ENCODE data around the gene MINAR1. TPM values are rescaled to one million over a fixed set of nuclear protein-coding genes. Genes with fewer than 3 reads are reported as not detected.

The MINAR1 gene
- total RNA-seq, 1 experiment from 2014 or later: 0.22 TPM

DNA sequence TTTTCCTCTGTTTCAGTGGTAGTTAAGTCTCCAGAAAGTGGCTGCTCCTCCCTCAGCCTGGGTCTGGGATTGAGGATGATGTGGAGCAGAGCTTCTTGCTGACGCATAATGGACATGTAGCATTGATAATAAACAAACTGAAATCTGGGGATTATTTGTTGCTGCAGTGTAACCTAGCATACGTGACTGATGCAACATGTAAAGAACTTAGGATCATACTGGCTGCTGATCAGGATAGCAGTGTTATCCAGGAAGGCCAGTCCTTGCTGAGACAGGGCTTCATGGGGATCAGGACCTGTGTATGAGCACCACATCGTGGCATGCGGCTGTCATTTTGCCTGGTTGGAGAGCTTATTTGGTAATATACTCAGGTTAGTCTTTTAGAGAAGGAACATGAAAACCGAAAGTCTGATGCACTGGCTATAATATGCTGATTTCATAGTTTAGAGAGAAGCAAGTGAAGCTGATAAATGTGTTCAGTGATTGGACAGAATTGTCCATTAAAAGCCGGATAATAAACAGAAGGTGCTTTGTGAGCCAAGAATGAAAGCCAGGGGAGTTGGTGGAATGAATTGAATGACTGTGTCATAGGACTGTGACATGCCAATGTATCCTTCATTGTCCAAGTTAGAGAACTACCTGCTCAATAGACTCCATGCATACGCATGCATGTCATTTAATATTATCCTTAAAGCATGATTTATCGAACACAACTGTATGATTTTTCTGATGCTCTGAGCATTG is 4.1 kb downstream of the MINAR1 start:
- BruUV-seq (replicated peaks): no TSS peak
- H3K9me3 ChIP-seq (ENCODE audit: low read length): no peaks in the 10 kb centered on the region
- no peak overlapping the region for H3K9ac ChIP-seq (ENCODE audit: low read length)
- ChIA-PET POLR2A (ENCODE audit: unreplicated experiment) (no interaction called here), CTCF (no interaction called here)
- DNase-seq: no peak
- no peaks in the 10 kb centered on the region for H4K20me1 ChIP-seq (ENCODE audit: low read length)
- H3F3A ChIP-seq (ENCODE audit: low read length, unreplicated experiment): no peaks in the 10 kb centered on the region
- peaks cover 29% of the 10 kb centered on the region for H3K27me3 ChIP-seq (ENCODE audit: low read length)
- intact Hi-C loops (cut with micrococcal nuclease): no loop called here
- no peak overlapping the region for H3K4me3 ChIP-seq (ENCODE audit: low read length)
- H3K79me2 ChIP-seq (ENCODE audit: low read length): no peaks in the 10 kb centered on the region
- H3K9me2 ChIP-seq (replicated peaks; ENCODE audit: low read length): no peaks in the 10 kb centered on the region
- H3K4me1 ChIP-seq (ENCODE audit: insufficient read depth, low read length): no peaks in the 10 kb centered on the region
- H3K27ac ChIP-seq (ENCODE audit: low read length): no peak overlapping the region
- no peak overlapping the region for H2AFZ ChIP-seq (ENCODE audit: low read length)
- H3K36me3 ChIP-seq (ENCODE audit: low read depth, low read length): no peaks in the 10 kb centered on the region
- no peak for ATAC-seq
- no peak overlapping the region for H3K4me2 ChIP-seq (ENCODE audit: low read length)
- TF ChIP-seq, protein P1, sequence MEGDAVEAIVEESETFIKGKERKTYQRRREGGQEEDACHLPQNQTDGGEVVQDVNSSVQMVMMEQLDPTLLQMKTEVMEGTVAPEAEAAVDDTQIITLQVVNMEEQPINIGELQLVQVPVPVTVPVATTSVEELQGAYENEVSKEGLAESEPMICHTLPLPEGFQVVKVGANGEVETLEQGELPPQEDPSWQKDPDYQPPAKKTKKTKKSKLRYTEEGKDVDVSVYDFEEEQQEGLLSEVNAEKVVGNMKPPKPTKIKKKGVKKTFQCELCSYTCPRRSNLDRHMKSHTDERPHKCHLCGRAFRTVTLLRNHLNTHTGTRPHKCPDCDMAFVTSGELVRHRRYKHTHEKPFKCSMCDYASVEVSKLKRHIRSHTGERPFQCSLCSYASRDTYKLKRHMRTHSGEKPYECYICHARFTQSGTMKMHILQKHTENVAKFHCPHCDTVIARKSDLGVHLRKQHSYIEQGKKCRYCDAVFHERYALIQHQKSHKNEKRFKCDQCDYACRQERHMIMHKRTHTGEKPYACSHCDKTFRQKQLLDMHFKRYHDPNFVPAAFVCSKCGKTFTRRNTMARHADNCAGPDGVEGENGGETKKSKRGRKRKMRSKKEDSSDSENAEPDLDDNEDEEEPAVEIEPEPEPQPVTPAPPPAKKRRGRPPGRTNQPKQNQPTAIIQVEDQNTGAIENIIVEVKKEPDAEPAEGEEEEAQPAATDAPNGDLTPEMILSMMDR (conservative IDR thresholded peaks at IDR 0.05; ENCODE audit: low read depth, low read length): no peak
- TF ChIP-seq EZH2 (IDR thresholded peaks at IDR 0.05; ENCODE audit: low read length, unreplicated experiment) (no peak), EZH2phosphoT487 (IDR thresholded peaks at IDR 0.05; ENCODE audit: borderline replicate concordance, low read length) (no peak)

DNA sequence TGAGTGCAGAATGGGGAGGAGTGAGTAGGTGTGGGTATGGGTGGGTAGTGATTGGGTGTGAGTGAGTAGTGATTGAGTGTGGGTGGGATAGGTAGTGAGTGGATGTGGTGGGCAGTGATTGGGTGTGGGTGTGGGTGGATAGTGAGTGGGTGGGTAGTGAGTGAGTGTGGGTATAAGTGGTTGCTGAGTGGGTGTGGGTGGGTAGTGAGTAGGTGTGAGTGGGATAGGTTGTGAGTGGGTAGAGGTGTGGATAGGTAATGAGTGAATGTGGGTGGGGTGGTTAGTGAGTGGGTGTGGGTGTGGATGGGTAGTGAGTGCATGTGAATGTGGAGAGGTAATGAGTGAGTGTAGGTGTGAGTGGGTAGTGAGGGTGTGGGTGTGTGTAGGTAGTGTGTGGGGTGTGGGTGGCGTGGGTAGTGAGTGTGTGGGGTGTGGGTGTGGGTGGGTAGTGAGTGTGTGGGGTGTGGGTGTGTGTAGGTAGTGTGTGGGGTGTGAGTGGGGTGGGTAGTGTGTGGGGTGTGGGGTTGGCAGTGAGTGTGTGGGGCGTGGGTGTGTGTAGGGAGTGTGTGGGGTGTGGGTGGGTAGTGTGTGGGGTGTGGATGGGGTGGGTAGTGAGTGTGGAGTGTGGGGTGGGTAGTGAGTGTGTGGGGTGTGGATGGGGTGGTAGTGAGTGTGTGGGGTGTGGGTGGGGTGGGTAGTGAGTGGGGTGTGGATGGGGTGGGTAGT is 5.3 kb downstream of the MINAR1 start:
- TF ChIP-seq, protein P1 (conservative IDR thresholded peaks at IDR 0.05; ENCODE audit: low read depth, low read length): no peak
- TF ChIP-seq EZH2phosphoT487 (IDR thresholded peaks at IDR 0.05; ENCODE audit: borderline replicate concordance, low read length) (no peak), EZH2 (IDR thresholded peaks at IDR 0.05; ENCODE audit: low read length, unreplicated experiment) (no peak)
- no peak overlapping the region for H2AFZ ChIP-seq (ENCODE audit: low read length)
- no peaks in the 10 kb centered on the region for H3K4me1 ChIP-seq (ENCODE audit: insufficient read depth, low read length)
- no peaks in the 10 kb centered on the region for H3K79me2 ChIP-seq (ENCODE audit: low read length)
- peaks cover 16% of the 10 kb centered on the region for H3K27me3 ChIP-seq (ENCODE audit: low read length)
- intact Hi-C loops (cut with micrococcal nuclease): no loop called here
- H3K4me2 ChIP-seq (ENCODE audit: low read length): no peak overlapping the region
- no peak overlapping the region for H3K4me3 ChIP-seq (ENCODE audit: low read length)
- ChIA-PET POLR2A (ENCODE audit: unreplicated experiment) (no interaction called here), CTCF (no interaction called here)
- no peak overlapping the region for H3K27ac ChIP-seq (ENCODE audit: low read length)
- no peaks in the 10 kb centered on the region for H3F3A ChIP-seq (ENCODE audit: low read length, unreplicated experiment)
- no TSS peak for BruUV-seq (replicated peaks)
- ATAC-seq (no peak), DNase-seq (no peak)
- H3K9me3 ChIP-seq (ENCODE audit: low read length): no peaks in the 10 kb centered on the region
- no peaks in the 10 kb centered on the region for H3K9me2 ChIP-seq (replicated peaks; ENCODE audit: low read length)
- H3K9ac ChIP-seq (ENCODE audit: low read length): no peak overlapping the region
- H4K20me1 ChIP-seq (ENCODE audit: low read length): no peaks in the 10 kb centered on the region
- H3K36me3 ChIP-seq (ENCODE audit: low read depth, low read length): no peaks in the 10 kb centered on the region

DNA sequence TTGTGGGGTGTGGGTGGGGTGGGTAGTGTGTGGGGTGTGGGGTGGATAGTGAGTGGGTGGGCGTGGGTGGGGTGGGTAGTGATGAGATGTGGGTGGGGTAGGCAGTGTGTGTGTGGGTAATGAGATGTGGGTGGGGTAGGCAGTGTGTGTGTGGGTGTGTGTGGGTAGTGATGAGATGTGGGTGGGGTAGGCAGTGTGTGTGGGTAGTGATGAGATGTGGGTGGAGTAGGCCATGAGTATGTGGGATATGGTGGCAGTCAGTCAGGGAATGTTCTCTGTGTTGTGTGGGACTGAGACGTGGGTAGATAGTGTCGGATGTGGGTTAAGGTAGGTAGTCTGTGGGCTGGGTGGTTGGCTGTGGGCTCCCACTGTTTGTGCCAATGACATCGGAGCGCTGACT is 7.1 kb downstream of the MINAR1 start:
- no peak for TF ChIP-seq EZH2phosphoT487 (IDR thresholded peaks at IDR 0.05; ENCODE audit: borderline replicate concordance, low read length)
- TF ChIP-seq, protein P1 (conservative IDR thresholded peaks at IDR 0.05; ENCODE audit: low read depth, low read length): no peak
- no peak for TF ChIP-seq EZH2 (IDR thresholded peaks at IDR 0.05; ENCODE audit: low read length, unreplicated experiment)
- no peaks in the 10 kb centered on the region for H3K9me2 ChIP-seq (replicated peaks; ENCODE audit: low read length)
- ATAC-seq (no peak), DNase-seq (no peak)
- no peaks in the 10 kb centered on the region for H3F3A ChIP-seq (ENCODE audit: low read length, unreplicated experiment)
- H3K27ac ChIP-seq (ENCODE audit: low read length): no peak overlapping the region
- no peaks in the 10 kb centered on the region for H3K4me1 ChIP-seq (ENCODE audit: insufficient read depth, low read length)
- no TSS peak for BruUV-seq (replicated peaks)
- no peaks in the 10 kb centered on the region for H3K79me2 ChIP-seq (ENCODE audit: low read length)
- H3K9me3 ChIP-seq (ENCODE audit: low read length): no peaks in the 10 kb centered on the region
- H3K4me2 ChIP-seq (ENCODE audit: low read length): no peak overlapping the region
- H3K9ac ChIP-seq (ENCODE audit: low read length): no peak overlapping the region
- intact Hi-C loops (cut with micrococcal nuclease): no loop called here
- no peaks in the 10 kb centered on the region for H3K27me3 ChIP-seq (ENCODE audit: low read length)
- POLR2A ChIA-PET (ENCODE audit: unreplicated experiment): no interaction called here
- H2AFZ ChIP-seq (ENCODE audit: low read length): no peak overlapping the region
- CTCF ChIA-PET: no interaction called here
- H3K36me3 ChIP-seq (ENCODE audit: low read depth, low read length): no peaks in the 10 kb centered on the region
- H3K4me3 ChIP-seq (ENCODE audit: low read length): no peak overlapping the region
- no peaks in the 10 kb centered on the region for H4K20me1 ChIP-seq (ENCODE audit: low read length)

All from PC-3 (cell line).